GM21723 (cell line): ENCODE data around the gene IQGAP1.
"Not testable (repeated sequence)": the region's sequence is repeated elsewhere in the genome, so short reads cannot be mapped to it uniquely, and the experiment has no call there.

Source experiments
- ATAC-seq: cut with Tn5 transposase; IDR thresholded peaks from one replicate; pipeline ENCODE4 v1.9.1; 2021; ENCODE audit warnings: mild to moderate bottlenecking, moderate library complexity; ENCODE audit not compliant: unreplicated experiment

The IQGAP1 gene, protein sequence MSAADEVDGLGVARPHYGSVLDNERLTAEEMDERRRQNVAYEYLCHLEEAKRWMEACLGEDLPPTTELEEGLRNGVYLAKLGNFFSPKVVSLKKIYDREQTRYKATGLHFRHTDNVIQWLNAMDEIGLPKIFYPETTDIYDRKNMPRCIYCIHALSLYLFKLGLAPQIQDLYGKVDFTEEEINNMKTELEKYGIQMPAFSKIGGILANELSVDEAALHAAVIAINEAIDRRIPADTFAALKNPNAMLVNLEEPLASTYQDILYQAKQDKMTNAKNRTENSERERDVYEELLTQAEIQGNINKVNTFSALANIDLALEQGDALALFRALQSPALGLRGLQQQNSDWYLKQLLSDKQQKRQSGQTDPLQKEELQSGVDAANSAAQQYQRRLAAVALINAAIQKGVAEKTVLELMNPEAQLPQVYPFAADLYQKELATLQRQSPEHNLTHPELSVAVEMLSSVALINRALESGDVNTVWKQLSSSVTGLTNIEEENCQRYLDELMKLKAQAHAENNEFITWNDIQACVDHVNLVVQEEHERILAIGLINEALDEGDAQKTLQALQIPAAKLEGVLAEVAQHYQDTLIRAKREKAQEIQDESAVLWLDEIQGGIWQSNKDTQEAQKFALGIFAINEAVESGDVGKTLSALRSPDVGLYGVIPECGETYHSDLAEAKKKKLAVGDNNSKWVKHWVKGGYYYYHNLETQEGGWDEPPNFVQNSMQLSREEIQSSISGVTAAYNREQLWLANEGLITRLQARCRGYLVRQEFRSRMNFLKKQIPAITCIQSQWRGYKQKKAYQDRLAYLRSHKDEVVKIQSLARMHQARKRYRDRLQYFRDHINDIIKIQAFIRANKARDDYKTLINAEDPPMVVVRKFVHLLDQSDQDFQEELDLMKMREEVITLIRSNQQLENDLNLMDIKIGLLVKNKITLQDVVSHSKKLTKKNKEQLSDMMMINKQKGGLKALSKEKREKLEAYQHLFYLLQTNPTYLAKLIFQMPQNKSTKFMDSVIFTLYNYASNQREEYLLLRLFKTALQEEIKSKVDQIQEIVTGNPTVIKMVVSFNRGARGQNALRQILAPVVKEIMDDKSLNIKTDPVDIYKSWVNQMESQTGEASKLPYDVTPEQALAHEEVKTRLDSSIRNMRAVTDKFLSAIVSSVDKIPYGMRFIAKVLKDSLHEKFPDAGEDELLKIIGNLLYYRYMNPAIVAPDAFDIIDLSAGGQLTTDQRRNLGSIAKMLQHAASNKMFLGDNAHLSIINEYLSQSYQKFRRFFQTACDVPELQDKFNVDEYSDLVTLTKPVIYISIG (N-terminal part only)

DNA sequence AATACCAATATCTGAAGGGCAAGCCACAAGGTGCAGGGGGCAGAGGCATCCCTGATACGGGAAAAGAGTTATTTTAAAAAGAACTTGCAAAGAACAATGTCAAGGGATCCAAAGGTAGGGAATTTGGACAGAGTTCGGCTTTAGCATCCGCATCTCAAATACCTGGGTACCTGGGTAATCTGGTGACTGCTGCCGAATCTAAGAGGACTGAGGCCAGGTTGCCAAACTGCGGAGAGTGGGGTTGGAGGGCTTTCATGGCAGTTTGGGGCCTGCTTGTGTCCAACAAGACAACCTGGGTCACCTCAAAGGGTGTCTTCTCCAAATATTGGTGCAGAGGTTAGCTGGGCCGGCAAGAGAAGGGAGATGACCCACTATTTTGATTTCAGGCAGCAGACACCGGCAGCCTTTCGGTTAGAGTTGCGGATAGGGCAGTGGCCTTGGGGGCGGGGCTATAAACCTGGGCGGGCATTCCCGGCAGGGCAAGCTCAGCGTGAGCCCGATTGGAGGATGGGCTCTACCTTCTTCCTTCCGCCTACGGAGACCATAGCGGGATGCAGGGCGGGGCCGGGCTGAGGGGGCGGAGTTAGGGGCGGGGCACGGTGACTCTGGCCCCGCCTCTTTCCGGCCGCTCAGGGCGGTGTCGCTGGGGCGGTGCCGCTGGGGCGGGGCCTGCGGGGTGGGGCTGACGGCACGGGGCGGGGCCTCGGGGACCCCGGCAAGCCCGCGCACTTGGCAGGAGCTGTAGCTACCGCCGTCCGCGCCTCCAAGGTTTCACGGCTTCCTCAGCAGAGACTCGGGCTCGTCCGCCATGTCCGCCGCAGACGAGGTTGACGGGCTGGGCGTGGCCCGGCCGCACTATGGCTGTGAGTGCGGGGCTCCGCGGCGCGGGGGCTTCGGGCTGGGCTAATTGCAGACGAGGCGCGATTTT, at the start of gene IQGAP1:
TSS of gene IQGAP1 (plus strand) at position 709 of the 928 bp plus-strand sequence. CDS start at position 809, 100 bp downstream.
- peak; percentile 91 for ATAC-seq

DNA sequence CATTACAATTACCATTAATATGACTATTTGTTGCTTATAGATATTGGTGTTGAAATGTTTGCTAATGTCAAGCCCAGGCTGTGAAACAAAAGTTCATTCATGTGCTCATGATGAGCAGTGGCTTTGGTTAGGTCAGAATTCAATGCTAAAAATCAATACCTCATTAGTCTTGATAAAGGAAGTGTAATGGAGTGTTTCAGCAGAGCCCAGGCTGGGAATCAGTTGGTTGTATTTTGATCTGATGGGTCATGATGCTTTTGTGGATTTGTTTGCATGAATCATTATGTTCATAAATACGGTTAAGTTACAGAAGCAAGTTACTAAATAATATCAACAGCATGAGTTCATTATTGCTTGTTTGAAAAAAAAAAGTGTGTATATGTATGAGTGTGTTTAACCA, 49.5 kb upstream of the IQGAP1 start:
- ATAC-seq: no peak

DNA sequence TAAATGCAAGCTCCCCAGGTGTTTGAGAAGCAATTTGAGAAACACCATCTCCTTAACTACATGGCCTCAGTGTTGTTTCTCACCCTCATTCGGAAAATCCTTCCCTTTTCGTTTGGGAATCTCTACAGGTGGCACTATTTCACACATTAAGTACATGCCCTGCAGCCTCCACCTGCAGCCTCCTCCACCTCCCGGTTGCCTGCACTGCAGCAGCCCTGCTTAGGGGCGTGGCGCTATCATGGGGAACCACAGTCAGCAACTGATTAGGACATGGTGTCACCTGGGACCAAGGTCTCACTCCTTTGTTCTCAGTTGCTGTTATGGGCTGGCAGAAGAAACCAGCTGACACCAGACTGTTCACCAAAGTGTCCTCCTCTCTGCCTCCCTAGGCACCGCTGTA, 47.7 kb upstream of the IQGAP1 start:
- ATAC-seq: no peak

DNA sequence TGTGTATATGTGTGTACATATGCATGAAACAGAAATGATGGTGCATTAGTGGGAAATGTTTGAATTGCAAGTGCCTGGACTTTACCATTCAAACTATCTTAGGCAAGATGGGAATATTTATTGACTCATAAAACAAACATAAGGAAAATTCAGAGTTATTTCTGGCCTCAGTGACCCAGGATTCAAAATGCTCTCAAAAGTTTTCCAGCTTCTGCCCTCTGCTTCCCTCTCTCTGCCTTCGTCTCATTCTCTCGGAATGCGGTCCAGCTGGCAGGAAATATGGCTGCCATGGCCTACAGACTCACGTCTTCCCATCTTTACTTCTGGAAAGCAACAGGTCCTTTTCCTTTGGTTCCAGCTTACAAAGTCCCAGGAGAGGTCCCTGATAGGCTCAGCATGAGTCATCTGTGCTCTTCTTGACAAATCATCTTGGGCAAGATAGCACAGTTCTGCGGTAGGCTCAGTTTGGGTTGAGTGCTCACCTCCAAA, 44.7 kb upstream of the IQGAP1 start:
- ATAC-seq: no peak

DNA sequence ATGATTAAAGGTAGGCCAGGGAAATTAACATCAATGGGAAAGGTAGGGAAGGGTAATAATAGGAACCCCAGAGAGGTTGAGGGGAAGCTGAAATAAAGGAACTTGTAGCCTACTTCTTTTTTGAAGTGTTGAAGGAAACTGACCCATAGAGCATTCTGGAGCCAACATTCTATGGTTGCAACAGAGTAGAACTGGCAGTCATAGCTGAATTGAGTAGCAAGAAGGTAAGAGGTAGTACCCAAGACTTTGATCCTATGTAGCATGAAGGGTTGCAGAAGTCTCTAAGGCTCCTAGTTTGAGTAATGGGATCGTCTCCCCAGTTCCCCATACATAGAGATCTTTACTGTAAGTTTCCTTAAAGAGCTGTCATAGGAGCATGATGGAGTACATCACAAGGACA, 43.4 kb upstream of the IQGAP1 start:
- no peak for ATAC-seq

DNA sequence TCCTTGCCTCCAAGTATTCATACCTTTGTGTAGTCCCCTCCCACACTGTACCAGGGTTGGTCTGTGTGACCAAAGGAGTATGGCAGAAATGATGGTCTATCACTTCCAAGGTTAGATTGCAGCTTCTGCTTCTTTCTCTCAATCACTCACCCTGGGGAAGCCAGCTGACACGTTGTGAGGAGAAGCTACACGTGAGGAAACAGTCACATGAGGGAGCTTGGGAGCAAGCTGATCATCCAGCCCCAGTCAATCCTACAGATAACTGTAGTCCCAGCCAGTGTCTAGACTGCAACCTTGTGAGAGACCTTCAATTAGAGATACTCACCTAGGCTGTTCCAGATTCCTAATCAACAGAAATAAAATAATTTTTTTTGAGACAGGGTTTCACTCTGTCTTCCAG, 42.2 kb upstream of the IQGAP1 start:
- ATAC-seq: no peak

DNA sequence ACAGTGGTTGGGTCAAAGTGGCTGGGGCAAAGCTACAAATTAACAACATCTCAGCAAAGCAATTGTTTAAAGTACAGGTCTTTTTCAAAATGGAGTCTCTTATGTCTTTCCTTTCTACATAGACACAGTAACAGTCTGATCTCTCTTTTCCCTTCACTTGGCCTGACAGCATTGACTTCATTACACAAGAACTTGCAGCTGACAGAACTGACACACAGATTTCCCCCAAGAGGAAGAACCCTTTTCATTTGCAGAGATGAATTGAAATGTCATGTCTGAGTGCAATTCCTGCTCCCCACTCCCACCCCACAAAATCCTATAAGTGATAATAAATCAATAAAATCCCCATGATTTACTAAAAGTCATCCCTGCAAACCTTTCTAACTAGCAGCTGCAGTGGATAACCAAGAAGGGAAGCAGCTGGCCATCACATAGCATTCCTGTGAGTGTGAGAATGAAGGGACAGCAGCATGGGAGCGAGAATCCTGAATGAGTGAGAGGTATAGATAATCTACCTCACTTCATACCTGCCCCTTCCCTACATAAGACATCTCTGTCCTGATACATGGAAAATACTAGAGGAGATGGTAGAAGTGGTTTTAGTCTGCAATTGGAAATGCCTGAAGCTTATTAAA, 40.5 kb upstream of the IQGAP1 start:
- ATAC-seq: not testable (repeated sequence)

DNA sequence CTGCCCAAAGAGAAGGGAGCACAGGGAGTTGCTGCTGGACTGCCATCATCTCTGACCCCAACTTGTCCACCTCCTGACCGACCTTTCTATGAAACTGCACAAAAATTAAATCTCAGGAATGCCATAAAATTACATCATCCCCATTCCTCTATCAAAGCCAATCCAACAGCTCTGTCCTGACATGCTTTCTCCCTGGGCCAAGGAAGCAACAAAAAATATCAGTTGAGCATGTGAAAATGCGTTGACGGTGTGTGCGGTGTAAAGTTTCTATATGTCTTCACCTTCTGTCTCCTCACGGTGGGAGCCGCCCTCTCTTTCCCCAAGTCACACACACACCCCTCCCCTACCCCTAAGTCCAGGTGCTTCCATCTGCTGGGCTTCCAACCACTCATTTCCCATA, 39.6 kb upstream of the IQGAP1 start:
- no peak for ATAC-seq

DNA sequence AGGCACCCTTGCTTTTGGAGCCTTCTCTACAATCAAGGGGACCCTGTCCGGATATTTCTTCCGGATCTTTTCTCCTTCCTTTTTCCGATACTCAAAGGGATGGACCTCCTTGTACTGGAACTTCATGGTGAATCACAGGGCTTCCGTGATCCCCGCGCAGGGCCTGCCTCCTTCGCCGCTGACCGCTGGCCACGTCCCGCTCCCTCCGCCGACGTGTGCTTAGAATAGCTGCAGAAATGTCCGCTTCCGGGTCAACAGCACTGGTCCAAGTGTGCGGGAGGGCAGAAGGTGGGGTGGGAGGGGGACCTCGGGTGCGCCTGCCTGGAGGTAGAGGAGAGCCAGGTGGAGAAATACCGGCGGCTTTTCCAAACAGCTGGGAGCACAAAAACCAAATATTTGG, 39.0 kb upstream of the IQGAP1 start:
- no peak for ATAC-seq

DNA sequence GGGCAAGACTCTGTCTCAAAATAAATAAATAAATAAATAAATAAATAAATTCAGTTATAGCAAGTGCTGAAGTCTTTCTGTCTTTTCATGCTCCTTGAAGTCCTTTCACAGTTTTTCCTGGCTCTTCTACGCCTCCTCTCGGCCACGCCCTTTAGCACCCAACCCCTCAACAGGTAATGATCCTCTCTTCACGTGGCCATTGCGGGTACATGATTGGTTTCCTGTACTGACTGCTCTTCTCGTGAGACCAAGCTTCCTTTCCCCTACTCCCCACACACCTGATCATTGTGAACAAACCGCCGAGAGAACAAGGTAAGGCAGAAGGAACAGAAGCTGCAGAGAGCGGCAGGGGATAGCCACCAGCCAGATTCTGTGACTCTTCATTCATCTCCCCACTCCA, 38.2 kb upstream of the IQGAP1 start:
- ATAC-seq: no peak

DNA sequence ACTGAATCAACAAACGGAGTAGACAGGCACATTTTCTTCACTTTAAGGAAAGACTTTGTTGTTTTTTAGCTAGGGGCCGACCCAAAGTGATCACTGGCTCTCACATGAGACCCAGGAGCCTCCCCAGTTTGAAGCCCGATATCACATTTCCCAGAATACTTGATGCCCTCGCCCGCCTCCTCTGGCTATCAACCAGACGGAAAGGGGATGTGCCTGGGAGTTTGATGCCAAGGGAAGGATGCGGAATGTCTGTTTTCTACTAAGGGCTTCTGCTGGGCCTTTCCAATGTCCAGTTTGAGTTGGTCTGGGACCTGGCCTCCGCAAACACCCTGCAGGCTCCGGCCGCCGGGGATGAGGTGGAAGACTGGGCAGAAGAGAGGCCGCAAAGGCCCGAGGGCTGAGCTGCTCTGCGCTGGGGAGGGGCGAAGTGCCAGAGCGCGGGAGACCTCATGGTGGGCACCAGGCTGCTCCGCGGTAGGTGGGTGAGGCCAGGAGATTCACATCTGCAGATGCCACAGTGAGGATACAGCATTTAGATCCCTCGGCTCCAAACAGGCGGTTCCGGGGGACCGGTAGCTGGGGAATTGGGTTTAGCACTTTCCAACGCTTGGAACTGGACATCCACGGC, 36.4 kb upstream of the IQGAP1 start:
- peak; percentile 7 for ATAC-seq

DNA sequence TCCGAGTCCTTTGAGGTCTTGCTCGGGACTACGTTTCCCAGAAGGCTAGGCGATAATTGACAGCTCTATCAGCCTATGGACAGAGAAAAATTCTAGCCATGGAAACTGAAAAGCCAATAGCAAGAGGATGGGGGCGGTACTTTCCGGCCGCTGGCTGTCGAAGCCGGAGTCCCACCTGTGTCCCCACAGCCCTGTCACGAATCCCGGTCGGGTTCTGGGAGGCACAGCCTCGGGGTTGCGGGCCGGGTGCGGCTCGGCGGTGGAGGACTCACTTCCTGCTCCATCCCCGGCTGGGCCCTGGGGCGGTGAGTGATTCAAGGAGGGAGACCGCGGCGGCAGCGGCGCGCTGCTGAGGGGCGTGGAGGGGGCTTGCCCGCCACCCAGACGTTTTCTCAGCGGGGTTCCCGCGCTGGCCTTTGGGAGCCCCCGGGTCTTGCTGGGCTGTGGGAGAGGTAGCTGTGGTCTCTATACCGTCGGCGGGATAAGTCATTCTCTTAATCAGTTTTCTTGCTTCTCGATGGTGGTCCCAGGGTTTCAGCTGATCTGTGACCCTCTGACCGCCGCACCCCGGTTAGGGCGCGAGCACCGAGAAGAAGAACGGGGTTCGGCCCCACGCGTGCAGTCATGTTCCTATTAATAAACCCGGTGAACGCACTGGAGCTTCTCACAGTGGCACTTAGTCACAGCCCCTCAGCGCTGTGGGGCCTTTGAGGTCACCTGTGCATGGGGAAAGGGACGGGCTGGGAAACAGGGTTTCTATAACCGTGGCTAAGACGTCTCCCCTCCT, 35.7 kb upstream of the IQGAP1 start, which contains the start of gene ZNF774:
TSS of gene ZNF774 (plus strand) at position 178 of the 787 bp plus-strand sequence. CDS start 2,377 bp downstream, outside the sequence.
- ATAC-seq: peak; percentile 99

DNA sequence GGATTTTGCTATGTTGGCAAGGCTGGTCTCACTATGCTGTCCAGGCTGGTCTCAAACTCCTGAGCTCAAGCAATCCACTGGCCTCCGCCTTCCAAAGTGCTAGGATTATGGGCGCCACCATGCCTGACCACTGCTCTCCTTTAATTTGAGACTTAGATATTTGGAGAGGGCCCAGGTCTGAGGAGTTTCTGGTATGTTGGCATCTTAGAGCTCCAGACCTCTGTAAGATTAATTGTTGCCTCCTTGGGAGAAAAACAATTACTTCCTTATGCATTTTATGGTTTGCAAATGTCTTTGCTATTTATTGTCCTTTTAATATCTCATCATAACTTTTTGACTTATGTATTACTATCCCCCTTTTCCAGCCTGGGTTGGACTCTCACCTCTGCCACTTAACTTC, 33.1 kb upstream of the IQGAP1 start:
- no peak for ATAC-seq

DNA sequence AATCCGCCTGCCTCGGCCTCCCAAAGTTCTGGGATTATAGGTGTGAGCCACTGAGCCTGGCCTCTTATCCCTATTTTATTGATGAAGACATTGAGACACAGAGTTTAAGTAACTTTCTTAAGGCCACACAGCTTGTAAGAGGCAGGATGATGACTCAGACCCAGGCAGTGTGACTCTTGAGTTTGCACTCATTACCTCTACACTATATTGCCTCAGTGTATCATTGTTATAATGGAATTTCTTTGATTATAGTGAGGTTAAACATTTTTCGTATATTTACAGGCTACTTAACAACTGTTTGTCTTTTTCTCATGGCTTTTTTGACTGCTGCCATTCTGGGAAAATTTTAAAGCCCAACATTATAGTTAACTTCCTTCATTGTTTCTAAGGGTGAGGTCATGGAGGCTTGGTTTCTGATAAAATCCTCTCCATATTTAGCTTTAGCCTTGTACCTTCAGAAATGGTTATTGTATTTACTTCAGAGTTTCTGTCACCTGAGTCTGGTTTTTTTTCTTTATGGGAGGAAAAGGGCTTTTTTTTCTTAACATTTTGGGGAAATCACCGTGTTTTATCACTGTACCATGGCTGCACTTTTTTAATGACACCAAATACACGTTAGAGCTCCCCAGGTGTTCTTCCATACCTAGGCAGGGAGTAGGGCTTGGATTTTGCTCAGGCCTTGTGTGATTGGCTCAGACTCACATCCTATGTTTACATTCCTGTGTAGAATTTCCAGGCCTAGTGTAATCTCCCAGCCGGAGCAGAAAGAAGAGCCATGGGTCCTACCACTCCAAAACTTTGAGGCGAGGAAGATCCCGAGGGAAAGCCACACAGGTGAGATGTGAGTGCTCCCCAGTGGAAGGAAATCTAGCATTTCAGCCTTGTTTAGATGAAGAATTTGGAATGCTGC, 29.7 kb upstream of the IQGAP1 start:
- no peak for ATAC-seq

DNA sequence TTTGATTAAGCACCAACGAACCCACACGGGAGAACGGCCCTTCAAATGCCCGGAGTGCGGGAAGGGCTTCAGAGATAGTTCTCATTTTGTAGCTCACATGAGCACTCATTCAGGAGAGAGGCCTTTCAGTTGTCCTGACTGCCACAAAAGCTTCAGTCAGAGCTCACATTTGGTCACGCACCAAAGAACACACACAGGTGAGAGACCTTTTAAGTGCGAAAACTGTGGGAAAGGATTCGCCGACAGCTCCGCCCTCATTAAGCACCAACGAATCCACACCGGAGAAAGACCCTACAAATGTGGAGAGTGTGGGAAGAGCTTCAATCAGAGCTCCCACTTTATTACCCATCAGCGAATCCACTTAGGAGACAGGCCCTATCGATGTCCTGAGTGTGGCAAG, 27.3 kb upstream of the IQGAP1 start:
- ATAC-seq: no peak

DNA sequence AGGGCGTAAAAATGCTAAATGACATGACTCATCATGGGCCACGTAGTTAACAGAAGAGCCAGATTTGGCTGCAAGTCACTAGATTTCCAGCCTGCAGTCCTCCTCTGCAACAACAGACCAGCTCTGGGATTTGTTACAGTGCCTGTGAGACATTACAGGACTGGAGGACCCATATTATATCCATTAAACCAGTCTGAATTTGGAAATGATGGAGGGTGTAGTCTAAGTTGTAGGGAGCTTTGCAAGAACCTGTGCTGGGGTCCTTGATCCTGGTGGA, 25.2 kb upstream of the IQGAP1 start:
- no peak for ATAC-seq

DNA sequence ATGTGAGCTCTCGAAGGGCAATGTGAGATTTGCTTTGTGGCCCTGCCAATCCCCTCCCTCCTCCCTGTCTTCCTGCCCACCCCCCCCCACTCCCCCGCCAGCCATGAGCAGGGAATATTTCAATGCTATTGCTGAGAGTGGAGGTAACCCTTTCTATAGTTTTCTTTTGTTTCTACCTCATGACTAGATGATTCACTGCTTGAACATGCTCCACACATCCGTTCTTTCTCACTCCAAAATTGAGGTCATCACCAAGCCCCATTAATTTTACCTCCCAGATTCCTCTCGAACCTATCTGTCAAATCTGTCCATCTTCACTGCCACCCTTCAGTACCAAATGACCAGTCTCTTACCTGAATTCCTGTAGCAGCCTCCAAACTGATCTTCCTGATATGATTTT, 23.8 kb upstream of the IQGAP1 start:
- no peak for ATAC-seq
